HG02763 (cell line): ENCODE results near the gene OR8H1.

Experiments
- ATAC-seq: cut with Tn5 transposase; IDR thresholded peaks from one replicate; pipeline ENCODE4 v1.9.1; 2021; ENCODE audit warnings: mild to moderate bottlenecking, moderate library complexity; ENCODE audit not compliant: unreplicated experiment

The OR8H1 gene

GRCh38 chr11:56292154-56292553 lies at the start of gene OR8H1:
OR8H1 (minus strand) TSS chr11:56292254; CDS start chr11:56291062, 1,192 bp downstream.
- ATAC-seq = no peak

GRCh38 chr11:56340289-56340688 lies 48.2 kb upstream of the OR8H1 start:
- no peak for ATAC-seq

- ATAC-seq = no peak
Observed at GRCh38 chr11:56333156-56333555, 41.1 kb upstream of the OR8H1 start.

GRCh38 chr11:56331861-56332491 lies 39.9 kb upstream of the OR8H1 start:
- ATAC-seq = no peak

GRCh38 chr11:56314844-56315243 lies 22.8 kb upstream of the OR8H1 start, which contains the start of gene OR8K3:
OR8K3 (plus strand) TSS chr11:56315144; CDS start chr11:56318307, 3,163 bp downstream.
- no peak for ATAC-seq

- no peak for ATAC-seq
Observed at GRCh38 chr11:56307836-56308235, 15.8 kb upstream of the OR8H1 start.

GRCh38 chr11:56296898-56297297 lies 4.8 kb upstream of the OR8H1 start:
- ATAC-seq = no peak

GRCh38 chr11:56273854-56274253 lies 18.2 kb downstream of the OR8H1 start, which contains the start of gene OR5T1:
OR5T1 (plus strand) TSS chr11:56274154; CDS start chr11:56275639, 1,485 bp downstream.
- no peak for ATAC-seq

GRCh38 chr11:56271092-56271491 lies 21.0 kb downstream of the OR8H1 start:
- ATAC-seq = no peak

GRCh38 chr11:56251954-56252353 lies 40.1 kb downstream of the OR8H1 start, which contains the start of gene OR5T3:
OR5T3 (plus strand) TSS chr11:56252254; CDS start chr11:56252254, 0 bp downstream.
- no peak for ATAC-seq
